BLaER1 (cell line): ENCODE data around the gene PC.
"Not testable (repeated sequence)": the region's sequence is repeated elsewhere in the genome, so short reads cannot be mapped to it uniquely, and the experiment has no call there.

Experiments used
- H3K27ac ChIP-seq: shearing (Covaris generic); formaldehyde crosslinking; 2 replicates; pipeline ENCODE4 v1.8.1; 2022
- H3K27me3 ChIP-seq: shearing (Covaris generic); formaldehyde crosslinking; 2 replicates; pipeline ENCODE4 v1.8.1; 2022
- H3K36me3 ChIP-seq: shearing (Covaris generic); formaldehyde crosslinking; 2 replicates; pipeline ENCODE4 v1.8.1; 2022
- H3K4me1 ChIP-seq: shearing (Covaris generic); formaldehyde crosslinking; 2 replicates; pipeline ENCODE4 v1.8.1; 2022
- H3K4me2 ChIP-seq: shearing (Covaris generic); formaldehyde crosslinking; 2 replicates; pipeline ENCODE4 v1.8.1; 2022
- H3K4me3 ChIP-seq: shearing (Covaris generic); formaldehyde crosslinking; 2 replicates; pipeline ENCODE4 v1.8.1; 2022
- H3K9ac ChIP-seq: shearing (Covaris generic); formaldehyde crosslinking; 2 replicates; pipeline ENCODE4 v1.8.1; 2022
- H3K9me3 ChIP-seq: shearing (Covaris generic); formaldehyde crosslinking; 2 replicates; pipeline ENCODE4 v1.8.1; 2022
- H4K20me1 ChIP-seq: shearing (Covaris generic); formaldehyde crosslinking; 2 replicates; pipeline ENCODE4 v1.8.1; 2022
- Cebpa-rat ChIP-seq: shearing (Covaris generic); IDR thresholded peaks from 2 replicates; pipeline ENCODE4 v1.8.1; 2022

Gene PC

GRCh38 chr11:66970807-66971442 is 12.7 kb upstream of the PC start:
- no peak for TF ChIP-seq Cebpa-rat
- Histone ChIP-seq H3K36me3 (no peaks in the 10 kb centered on the region), H3K4me1 (peaks cover 13% of the 10 kb centered on the region), H4K20me1 (no peaks in the 10 kb centered on the region), H3K9ac (no peak overlapping the region), H3K4me2 (no peak overlapping the region), H3K4me3 (no peak overlapping the region), H3K27ac (no peak overlapping the region), H3K9me3 (no peaks in the 10 kb centered on the region), H3K27me3 (no peaks in the 10 kb centered on the region)

- H3K27ac ChIP-seq: no peak overlapping the region
- H4K20me1 ChIP-seq: no peaks in the 10 kb centered on the region
- no peak overlapping the region for H3K9ac ChIP-seq
- TF ChIP-seq Cebpa-rat: no peak
- H3K4me1 ChIP-seq: peaks cover 13% of the 10 kb centered on the region
- H3K9me3 ChIP-seq: no peaks in the 10 kb centered on the region
- H3K36me3 ChIP-seq: no peaks in the 10 kb centered on the region
- H3K4me3 ChIP-seq: no peak overlapping the region
- no peak overlapping the region for H3K4me2 ChIP-seq
- H3K27me3 ChIP-seq: no peaks in the 10 kb centered on the region
These were observed 12.2 kb upstream of the PC start for GRCh38 chr11:66970371-66970806.

GRCh38 chr11:66969584-66970225 is 11.5 kb upstream of the PC start:
- no peaks in the 10 kb centered on the region for H3K27me3 ChIP-seq
- no peaks in the 10 kb centered on the region for H3K9me3 ChIP-seq
- no peak overlapping the region for H3K4me2 ChIP-seq
- H3K27ac ChIP-seq: no peak overlapping the region
- TF ChIP-seq Cebpa-rat: no peak
- H3K9ac ChIP-seq: no peak overlapping the region
- H3K36me3 ChIP-seq: no peaks in the 10 kb centered on the region
- H3K4me3 ChIP-seq: no peak overlapping the region
- no peaks in the 10 kb centered on the region for H4K20me1 ChIP-seq
- peaks cover 13% of the 10 kb centered on the region for H3K4me1 ChIP-seq

- Histone ChIP-seq H3K36me3 (no peaks in the 10 kb centered on the region), H3K27ac (peak overlapping the region; percentile 15; the same call in 1 of the 2 replicates), H3K27me3 (no peaks in the 10 kb centered on the region), H4K20me1 (no peaks in the 10 kb centered on the region), H3K4me2 (peak overlapping the region; percentile 34), H3K4me3 (no peak overlapping the region), H3K4me1 (peaks cover 13% of the 10 kb centered on the region), H3K9ac (no peak overlapping the region), H3K9me3 (no peaks in the 10 kb centered on the region)
- no peak for TF ChIP-seq Cebpa-rat
These were observed 9.7 kb upstream of the PC start for GRCh38 chr11:66967670-66968425.

- Histone ChIP-seq H3K9me3 (no peaks in the 10 kb centered on the region), H3K27me3 (no peaks in the 10 kb centered on the region), H3K27ac (no peak overlapping the region), H3K4me1 (peaks cover 13% of the 10 kb centered on the region), H3K36me3 (no peaks in the 10 kb centered on the region), H3K4me3 (no peak overlapping the region), H4K20me1 (no peaks in the 10 kb centered on the region), H3K4me2 (no peak overlapping the region), H3K9ac (no peak overlapping the region)
- no peak for TF ChIP-seq Cebpa-rat
These were observed 8.2 kb upstream of the PC start for GRCh38 chr11:66966351-66966750.

GRCh38 chr11:66964495-66964894 is 6.3 kb upstream of the PC start:
- Histone ChIP-seq H3K4me1 (peaks cover 13% of the 10 kb centered on the region), H3K9me3 (no peaks in the 10 kb centered on the region), H3K4me2 (no peak overlapping the region), H4K20me1 (no peaks in the 10 kb centered on the region), H3K27me3 (no peaks in the 10 kb centered on the region), H3K27ac (no peak overlapping the region), H3K9ac (no peak overlapping the region), H3K4me3 (no peak overlapping the region), H3K36me3 (no peaks in the 10 kb centered on the region)
- no peak for TF ChIP-seq Cebpa-rat

GRCh38 chr11:66962801-66963200 is 4.6 kb upstream of the PC start:
- Histone ChIP-seq H3K9me3 (no peaks in the 10 kb centered on the region), H3K4me2 (no peak overlapping the region), H3K4me3 (no peak overlapping the region), H3K27ac (no peak overlapping the region), H3K4me1 (peaks cover 8% of the 10 kb centered on the region), H4K20me1 (no peaks in the 10 kb centered on the region), H3K27me3 (no peaks in the 10 kb centered on the region), H3K9ac (no peak overlapping the region), H3K36me3 (no peaks in the 10 kb centered on the region)
- TF ChIP-seq Cebpa-rat: no peak

- H3K4me2 ChIP-seq: no peak overlapping the region
- H3K9me3 ChIP-seq: no peaks in the 10 kb centered on the region
- H4K20me1 ChIP-seq: no peaks in the 10 kb centered on the region
- no peak overlapping the region for H3K27ac ChIP-seq
- no peaks in the 10 kb centered on the region for H3K27me3 ChIP-seq
- H3K4me1 ChIP-seq: peaks cover 11% of the 10 kb centered on the region
- no peak overlapping the region for H3K9ac ChIP-seq
- no peak for TF ChIP-seq Cebpa-rat
- H3K36me3 ChIP-seq: no peaks in the 10 kb centered on the region
- H3K4me3 ChIP-seq: no peak overlapping the region
These were observed 4.1 kb upstream of the PC start for GRCh38 chr11:66962247-66962646.

GRCh38 chr11:66961691-66962213 is 3.6 kb upstream of the PC start:
- H3K27ac ChIP-seq: not testable (repeated sequence)

GRCh38 chr11:66958956-66959274 is 732 bp upstream of the PC start:
- Histone ChIP-seq H3K4me2 (peak overlapping the region; percentile 82), H3K27me3 (no peaks in the 10 kb centered on the region), H3K27ac (no peak overlapping the region), H3K9ac (no peak overlapping the region), H4K20me1 (no peaks in the 10 kb centered on the region), H3K4me1 (peaks cover 22% of the 10 kb centered on the region), H3K4me3 (peak overlapping the region; percentile 71), H3K9me3 (no peaks in the 10 kb centered on the region), H3K36me3 (no peaks in the 10 kb centered on the region)
- TF ChIP-seq Cebpa-rat: no peak

More at GRCh38 chr11:66961691-66962213, 3.6 kb upstream of the PC start:
- not testable (repeated sequence) for H3K27me3 ChIP-seq, H4K20me1 ChIP-seq, H3K4me3 ChIP-seq, H3K9ac ChIP-seq, H3K36me3 ChIP-seq, H3K9me3 ChIP-seq, H3K4me2 ChIP-seq
- H3K4me1 ChIP-seq: peaks cover 16% of the 10 kb centered on the region
